A549 (cell line): Measurements from ENCODE around the gene IDH2. TPM values are rescaled to one million over a fixed set of nuclear protein-coding genes. Genes with fewer than 3 reads are reported as not detected.

Experiments used
- ATAC-seq, 2 experiments: fragments of 200-7000 bp in 1 of 2; fragments of >200 bp in 1 of 2; cut with Nextera tagmentation in 1 of 2; cut with Tn5 transposase in 1 of 2; 3 replicates each; pipeline versions ENCODE4 v1.8.0 to v1.9.1; 2018 to 2020; ENCODE audit warnings: mild to moderate bottlenecking in 1 of 2, moderate library complexity in 1 of 2
- CTCF ChIA-PET: fragments of 300-600 bp; sonication (Branson Sonifier 250); formaldehyde crosslinking; extraction: SDS; loops from one replicate; lab custom pipeline; 2021; ENCODE audit warnings: antibody characterized with exemption, inconsistent platforms; lab: Yijun Ruan, JAX
- POLR2A ChIA-PET: fragments of 350-600 bp; formaldehyde crosslinking; extraction: SDS; loops from one replicate; lab custom pipeline; 2021; ENCODE audit warnings: antibody characterized with exemption, inconsistent platforms; lab: Yijun Ruan, JAX
- DNase-seq, 2 experiments: peaks; one replicate each; pipeline versions ENCODE4 v3.0.0 to v3.0.0-alpha.2; 2011 to 2016; ENCODE audit warnings: low read depth in 1 of 2, low spot score in 1 of 2
- FAIRE-seq: peaks from 2 replicates; lab custom pipeline; 2011; peaks lifted over from hg19 to GRCh38; lab: Jason Lieb, UNC
- H3K27ac ChIP-seq, 2 experiments: fragments of >200 bp; sonication (Bioruptor Twin); formaldehyde crosslinking; 3 replicates each; pipeline ENCODE4 v1.5.1; 2016 to 2017
- H3K4me1 ChIP-seq: fragments of >200 bp; sonication (Bioruptor Twin); formaldehyde crosslinking; 3 replicates; pipeline ENCODE4 v1.6.1; 2016
- H3K4me2 ChIP-seq: fragments of >200 bp; sonication (Bioruptor Twin); formaldehyde crosslinking; 3 replicates; pipeline ENCODE4 v1.6.1; 2016
- H3K4me3 ChIP-seq: fragments of >200 bp; sonication (Bioruptor Twin); formaldehyde crosslinking; 3 replicates; pipeline ENCODE4 v1.5.1; 2016
- H3K9me3 ChIP-seq: fragments of >200 bp; sonication (Bioruptor Twin); formaldehyde crosslinking; 3 replicates; pipeline ENCODE4 v1.6.1; 2016
- ATOH8 ChIP-seq: fragments of 250-450 bp; sonication (Bioruptor Pico); IDR thresholded peaks from 2 replicates; pipeline ENCODE4 v1.5.0; 2020; ENCODE audit warnings: low read depth, mild to moderate bottlenecking, moderate library complexity
- BCL3 ChIP-seq: fragments of >200 bp; sonication (Bioruptor Twin); formaldehyde crosslinking; IDR thresholded peaks from 3 replicates; pipeline ENCODE4 v1.6.1; 2016
- CBX2 ChIP-seq: fragments of 200-600 bp; sonication (generic); IDR thresholded peaks from 2 replicates; pipeline ENCODE4 v1.6.1; 2016; ENCODE audit warnings: low read depth, mild to moderate bottlenecking, borderline replicate concordance
- E2F6 ChIP-seq: IDR thresholded peaks from 2 replicates; pipeline ENCODE4 v1.6.1; 2012; ENCODE audit warnings: low read depth, borderline replicate concordance
- EHMT2 ChIP-seq: fragments of 200-600 bp; sonication (generic); IDR thresholded peaks from 2 replicates; pipeline ENCODE4 v1.6.1; 2016; ENCODE audit warnings: antibody characterized with exemption, low read depth, mild to moderate bottlenecking, moderate library complexity
- EP300 ChIP-seq, 2 experiments: fragments of >200 bp; sonication (Bioruptor Twin); formaldehyde crosslinking; IDR thresholded peaks; 2 replicates in 1 of 2; 3 replicates in 1 of 2; pipeline ENCODE4 v1.6.1; 2016 to 2017
- ESRRA ChIP-seq: fragments of 150-350 bp; IDR thresholded peaks from 2 replicates; pipeline ENCODE4 v1.6.1; 2014; ENCODE audit warnings: mild to moderate bottlenecking, low read length, borderline replicate concordance
- FOSL2 ChIP-seq, 2 experiments: fragments of 450-650 bp in 1 of 2; fragments of >200 bp in 1 of 2; sonication (Bioruptor Twin) in 1 of 2; formaldehyde crosslinking; IDR thresholded peaks; 2 replicates each; pipeline versions ENCODE4 v1.5.0 to v1.6.1; 2016 to 2020; ENCODE audit warnings: mild to moderate bottlenecking in 1 of 2, moderate library complexity in 1 of 2
- GATA3 ChIP-seq: IDR thresholded peaks from 2 replicates; pipeline ENCODE4 v1.6.1; 2012; ENCODE audit warnings: borderline replicate concordance
- HES2 ChIP-seq: fragments of >200 bp; sonication (Bioruptor Twin); formaldehyde crosslinking; IDR thresholded peaks from 2 replicates; pipeline ENCODE4 v1.6.1; 2016
- HMGXB4 ChIP-seq: fragments of 250-450 bp; sonication (Bioruptor Pico); IDR thresholded peaks from 2 replicates; pipeline ENCODE4 v1.5.0; 2021; ENCODE audit warnings: mild to moderate bottlenecking, moderate library complexity, borderline replicate concordance
- HOXB13 ChIP-seq: fragments of 250-450 bp; sonication (Bioruptor Pico); IDR thresholded peaks from 2 replicates; pipeline ENCODE4 v1.5.0; 2020; ENCODE audit warnings: low read depth, mild to moderate bottlenecking, moderate library complexity
- JUNB ChIP-seq: fragments of >200 bp; sonication (Bioruptor Twin); formaldehyde crosslinking; IDR thresholded peaks from 2 replicates; pipeline ENCODE4 v1.6.1; 2016
- MAFK ChIP-seq: fragments of 450-650 bp; IDR thresholded peaks from 2 replicates; pipeline ENCODE4 v1.6.1; 2014; ENCODE audit not compliant: partially characterized antibody
- MAZ ChIP-seq: fragments of 150-350 bp; IDR thresholded peaks from 2 replicates; pipeline ENCODE4 v1.6.1; 2014; ENCODE audit warnings: antibody characterized with exemption, low read depth, low read length, borderline replicate concordance
- MYC ChIP-seq: IDR thresholded peaks from 2 replicates; pipeline ENCODE4 v1.6.1; 2012; ENCODE audit warnings: mild to moderate bottlenecking, inconsistent platforms, low read length, improper control_type of control experiment, borderline replicate concordance
- NFE2L2 ChIP-seq: fragments of 150-350 bp; conservative IDR thresholded peaks from 2 replicates; pipeline ENCODE4 v1.6.1; 2014; ENCODE audit warnings: low read length
- NPAS2 ChIP-seq: fragments of 250-450 bp; sonication (Bioruptor Pico); IDR thresholded peaks from 2 replicates; pipeline ENCODE4 v1.8.0; 2022; ENCODE audit warnings: mild to moderate bottlenecking, moderate library complexity, borderline replicate concordance
- PBX3 ChIP-seq: IDR thresholded peaks from 2 replicates; pipeline ENCODE4 v1.6.1; 2012
- PHF8 ChIP-seq: fragments of 200-600 bp; sonication (generic); IDR thresholded peaks from 2 replicates; pipeline ENCODE4 v1.6.1; 2016; ENCODE audit warnings: low read depth, mild to moderate bottlenecking, antibody characterized with exemption, moderate library complexity, borderline replicate concordance
- POLR2AphosphoS2 ChIP-seq: conservative IDR thresholded peaks from 2 replicates; pipeline ENCODE4 v1.6.1; 2012; ENCODE audit warnings: low read length, improper control_type of control experiment, inconsistent platforms
- RAD21 ChIP-seq, 2 experiments: fragments of >200 bp in 1 of 2; sonication (Bioruptor Twin) in 1 of 2; formaldehyde crosslinking in 1 of 2; IDR thresholded peaks in 1 of 2; conservative IDR thresholded peaks in 1 of 2; 2 replicates in 1 of 2; 3 replicates in 1 of 2; pipeline ENCODE4 v1.6.1; 2012 to 2018; ENCODE audit warnings: inconsistent platforms in 1 of 2
- RARB ChIP-seq: fragments of 250-450 bp; sonication (Bioruptor Pico); IDR thresholded peaks from 2 replicates; pipeline ENCODE4 v1.8.0; 2021; ENCODE audit warnings: mild to moderate bottlenecking, moderate library complexity
- RNF2 ChIP-seq: fragments of 200-600 bp; sonication (generic); IDR thresholded peaks from 2 replicates; pipeline ENCODE4 v1.6.1; 2016; ENCODE audit warnings: low read depth, mild to moderate bottlenecking, antibody characterized with exemption, moderate library complexity, borderline replicate concordance
- SREBF2 ChIP-seq: fragments of 450-650 bp; IDR thresholded peaks from 2 replicates; pipeline ENCODE4 v1.6.1; 2014; ENCODE audit warnings: mild to moderate bottlenecking, moderate library complexity
- TFCP2L1 ChIP-seq: fragments of 250-450 bp; sonication (Bioruptor Pico); IDR thresholded peaks from 2 replicates; pipeline ENCODE4 v1.5.0; 2021; ENCODE audit warnings: mild to moderate bottlenecking
- USF2 ChIP-seq: fragments of 450-650 bp; IDR thresholded peaks from 2 replicates; pipeline ENCODE4 v1.6.1; 2014; ENCODE audit warnings: antibody characterized with exemption
- WGBS: methylation state at CpG from one replicate; pipeline ENCODE4 v1.1.6; 2017; ENCODE audit errors: missing lambda C conversion rate; 5-methylcytosine and 5-hydroxymethylcytosine counted together
- polyA plus RNA-seq, 4 experiments: library from polyadenylated mRNA; depleted of rRNA in 3 of 4; stranded (reverse); fragments of >200 nt; fragmentation: RNase III in 1 of 4; extraction: RNeasy Plus Mini Kit Qiagen cat#74134 plus additional on column Dnase treatment in 1 of 4; gene quantifications; 2 replicates in 3 of 4; 3 replicates in 1 of 4; pipeline ENCODE4 v1.2.3, GENCODE V29; 2011 to 2017

IDH2 gene
- polyA plus RNA-seq, 2 of the 4 experiments (the other 2 are of a cell fraction), result 31.8 to 32.8 TPM

GRCh38 chr15:90121086-90121485, 18.8 kb upstream of the IDH2 start:
- ChIA-PET CTCF (interaction anchor here (0.6 to 3.5 kb wide), 5 partner anchors 22 to 744 kb away, joined by 3 to 16 read pairs (median 3); no protein-coding TSS in a partner anchor), POLR2A (interaction anchor here (0.6 kb wide), 1 partner anchor 45 kb away, joined by 5 read pairs; no protein-coding TSS in a partner anchor)
- Histone ChIP-seq H3K4me3 (no peak overlapping the region), H3K27ac (no peak overlapping the region), H3K9me3 (no peaks in the 10 kb centered on the region), H3K4me2 (no peak overlapping the region), H3K4me1 (peaks cover 3% of the 10 kb centered on the region)
- WGBS, result 76% methylated on average over 6 of the region's 6 CpGs
- TF ChIP-seq POLR2AphosphoS2 (no peak), RAD21 (conservative IDR thresholded peaks at IDR 0.05 in 1 of 2, IDR thresholded peaks at IDR 0.05 in 1 of 2) (no peak), TFCP2L1 (CRISPR knock-in tag) (no peak), RARB (no peak)
- DNase-seq (no peak), ATAC-seq (no peak), FAIRE-seq (no peak)

GRCh38 chr15:90119367-90119766, 17.1 kb upstream of the IDH2 start:
- DNase-seq, result no peak
- Histone ChIP-seq H3K27ac (no peak overlapping the region), H3K4me3 (no peak overlapping the region), H3K4me1 (no peaks in the 10 kb centered on the region), H3K4me2 (no peak overlapping the region), H3K9me3 (peaks cover 12% of the 10 kb centered on the region)
- CTCF ChIA-PET, result interaction anchor here (0.7 to 1.8 kb wide), 4 partner anchors 14 to 100 kb away, joined by 3 to 7 read pairs (median 4); partner anchors contain the start of gene IDH2
- no peak for ATAC-seq
- TF ChIP-seq JUNB (no peak), HMGXB4 (CRISPR knock-in tag) (no peak), HOXB13 (no peak), PHF8 (no peak), BCL3 (no peak), ATOH8 (CRISPR knock-in tag) (no peak), RARB (no peak), E2F6 (no peak), ESRRA (no peak), RAD21 (conservative IDR thresholded peaks at IDR 0.05 in 1 of 2, IDR thresholded peaks at IDR 0.05 in 1 of 2) (no peak), EHMT2 (no peak), MAZ (no peak)
- POLR2A ChIA-PET, result no interaction called here
- no peak for FAIRE-seq

GRCh38 chr15:90115783-90116182, 13.5 kb upstream of the IDH2 start:
- Histone ChIP-seq H3K9me3 (peaks cover 26% of the 10 kb centered on the region), H3K27ac (no peak overlapping the region), H3K4me1 (no peaks in the 10 kb centered on the region), H3K4me3 (no peak overlapping the region), H3K4me2 (no peak overlapping the region)
- ChIA-PET CTCF (interaction anchor here (0.6 kb wide), 1 partner anchor 42 kb away, joined by 4 read pairs; no protein-coding TSS in a partner anchor), POLR2A (no interaction called here)
- ATAC-seq (no peak), DNase-seq (no peak), FAIRE-seq (no peak)
- 81% methylated on average over 2 of the region's 2 CpGs for WGBS
- TF ChIP-seq NPAS2 (CRISPR knock-in tag), result no peak
- TF ChIP-seq USF2, result no peak
- TF ChIP-seq CBX2, result no peak
- no peak for TF ChIP-seq EP300 (IDR thresholded peaks at IDR 0.05)
- no peak for TF ChIP-seq MAFK
- no peak for TF ChIP-seq POLR2AphosphoS2
- no peak for TF ChIP-seq RNF2
- no peak for TF ChIP-seq FOSL2 (IDR thresholded peaks at IDR 0.05)
- no peak for TF ChIP-seq FOSL2 (CRISPR knock-in tag; IDR thresholded peaks at IDR 0.05)
- TF ChIP-seq HES2, result no peak
- no peak for TF ChIP-seq RAD21 (conservative IDR thresholded peaks at IDR 0.05 in 1 of 2, IDR thresholded peaks at IDR 0.05 in 1 of 2)
- TF ChIP-seq HOXB13, result no peak
- no peak for TF ChIP-seq NFE2L2
- no peak for TF ChIP-seq MYC
- no peak for TF ChIP-seq PBX3
- TF ChIP-seq SREBF2, result no peak
- no peak for TF ChIP-seq GATA3
